ENCODE results near the gene TAF5L.

TAF5L gene

GRCh38 chr1:229579059-229579673, 46.8 kb downstream of the TAF5L start:
- H3K9me3 ChIP-seq (ENCODE audit: control insufficient read depth in 5 of 5, low read length in 5 of 5) = no peaks in the 10 kb centered on the region
- peak overlapping the region; percentile 7 to 69 (median 59) for H3K9ac ChIP-seq (ENCODE audit: low read length in 5 of 5)
- H3K27ac ChIP-seq (ENCODE audit: low read depth, low read length) = peak overlapping the region; percentile 80
- peak overlapping the region; percentile 35 to 78 (median 67) for H3K4me3 ChIP-seq (ENCODE audit: low read depth in 1 of 5, low read length in 5 of 5)
- peaks cover 7 to 26% (median 24%) of the 10 kb centered on the region in 5 donors for H3K4me1 ChIP-seq (ENCODE audit: control insufficient read depth in 5 of 5, insufficient read depth in 5 of 5, low read length in 5 of 5)
- no peaks in the 10 kb centered on the region for H3K27me3 ChIP-seq (ENCODE audit: control insufficient read depth in 5 of 5, insufficient read depth in 4 of 5, low read length in 5 of 5)
- no peaks in the 10 kb centered on the region for H3K36me3 ChIP-seq (ENCODE audit: control insufficient read depth in 5 of 5, insufficient read depth in 5 of 5, low read length in 5 of 5)

GRCh38 chr1:229578168-229579058, 47.5 kb downstream of the TAF5L start:
- no peaks in the 10 kb centered on the region for H3K9me3 ChIP-seq (ENCODE audit: control insufficient read depth in 5 of 5, low read length in 5 of 5)
- H3K4me3 ChIP-seq (ENCODE audit: low read depth in 1 of 5, low read length in 5 of 5) = peak overlapping the region; percentile 35 to 78 (median 67)
- H3K4me1 ChIP-seq (ENCODE audit: control insufficient read depth in 5 of 5, insufficient read depth in 5 of 5, low read length in 5 of 5) = peaks cover 7 to 26% (median 24%) of the 10 kb centered on the region in 5 donors
- H3K27me3 ChIP-seq (ENCODE audit: control insufficient read depth in 5 of 5, insufficient read depth in 4 of 5, low read length in 5 of 5) = no peaks in the 10 kb centered on the region
- H3K9ac ChIP-seq (ENCODE audit: low read length in 5 of 5) = peak overlapping the region in 3 of 5 donors; percentile 59 to 69 (median 66)
- peak overlapping the region; percentile 80 for H3K27ac ChIP-seq (ENCODE audit: low read depth, low read length)
- H3K36me3 ChIP-seq (ENCODE audit: control insufficient read depth in 5 of 5, insufficient read depth in 5 of 5, low read length in 5 of 5) = no peaks in the 10 kb centered on the region

GRCh38 chr1:229574679-229575442, 51.1 kb downstream of the TAF5L start:
- no peak overlapping the region for H3K4me3 ChIP-seq (ENCODE audit: low read depth in 1 of 5, low read length in 5 of 5)
- no peaks in the 10 kb centered on the region for H3K9me3 ChIP-seq (ENCODE audit: control insufficient read depth in 5 of 5, low read length in 5 of 5)
- H3K9ac ChIP-seq (ENCODE audit: low read length in 5 of 5) = no peak overlapping the region
- H3K36me3 ChIP-seq (ENCODE audit: control insufficient read depth in 5 of 5, insufficient read depth in 5 of 5, low read length in 5 of 5) = no peaks in the 10 kb centered on the region
- H3K27ac ChIP-seq (ENCODE audit: low read depth, low read length) = no peak overlapping the region
- H3K4me1 ChIP-seq (ENCODE audit: control insufficient read depth in 5 of 5, insufficient read depth in 5 of 5, low read length in 5 of 5) = peaks cover 7 to 16% (median 16%) of the 10 kb centered on the region in 5 donors
- H3K27me3 ChIP-seq (ENCODE audit: control insufficient read depth in 5 of 5, insufficient read depth in 4 of 5, low read length in 5 of 5) = no peaks in the 10 kb centered on the region

- Histone ChIP-seq H3K27me3 (ENCODE audit: control insufficient read depth in 5 of 5, insufficient read depth in 4 of 5, low read length in 5 of 5) (no peaks in the 10 kb centered on the region), H3K27ac (ENCODE audit: low read depth, low read length) (no peak overlapping the region), H3K4me3 (ENCODE audit: low read depth in 1 of 5, low read length in 5 of 5) (no peak overlapping the region), H3K9ac (ENCODE audit: low read length in 5 of 5) (no peak overlapping the region), H3K36me3 (ENCODE audit: control insufficient read depth in 5 of 5, insufficient read depth in 5 of 5, low read length in 5 of 5) (no peaks in the 10 kb centered on the region), H3K4me1 (ENCODE audit: control insufficient read depth in 5 of 5, insufficient read depth in 5 of 5, low read length in 5 of 5) (peaks cover 0 to 4% (median under 1%) of the 10 kb centered on the region in 5 donors), H3K9me3 (ENCODE audit: control insufficient read depth in 5 of 5, low read length in 5 of 5) (no peaks in the 10 kb centered on the region)
Observed at GRCh38 chr1:229572286-229572685, 53.6 kb downstream of the TAF5L start.

GRCh38 chr1:229570891-229571516, 54.9 kb downstream of the TAF5L start:
- H3K9ac ChIP-seq (ENCODE audit: low read length in 5 of 5) = no peak overlapping the region
- peaks cover 0 to 9% (median 4%) of the 10 kb centered on the region in 5 donors for H3K4me1 ChIP-seq (ENCODE audit: control insufficient read depth in 5 of 5, insufficient read depth in 5 of 5, low read length in 5 of 5)
- H3K27me3 ChIP-seq (ENCODE audit: control insufficient read depth in 5 of 5, insufficient read depth in 4 of 5, low read length in 5 of 5) = no peaks in the 10 kb centered on the region
- no peak overlapping the region for H3K27ac ChIP-seq (ENCODE audit: low read depth, low read length)
- no peaks in the 10 kb centered on the region for H3K36me3 ChIP-seq (ENCODE audit: control insufficient read depth in 5 of 5, insufficient read depth in 5 of 5, low read length in 5 of 5)
- H3K4me3 ChIP-seq (ENCODE audit: low read depth in 1 of 5, low read length in 5 of 5) = no peak overlapping the region
- no peaks in the 10 kb centered on the region for H3K9me3 ChIP-seq (ENCODE audit: control insufficient read depth in 5 of 5, low read length in 5 of 5)

GRCh38 chr1:229570305-229570704, 55.6 kb downstream of the TAF5L start:
- no peak overlapping the region for H3K27ac ChIP-seq (ENCODE audit: low read depth, low read length)
- no peaks in the 10 kb centered on the region for H3K9me3 ChIP-seq (ENCODE audit: control insufficient read depth in 5 of 5, low read length in 5 of 5)
- H3K9ac ChIP-seq (ENCODE audit: low read length in 5 of 5) = no peak overlapping the region
- H3K27me3 ChIP-seq (ENCODE audit: control insufficient read depth in 5 of 5, insufficient read depth in 4 of 5, low read length in 5 of 5) = no peaks in the 10 kb centered on the region
- H3K4me3 ChIP-seq (ENCODE audit: low read depth in 1 of 5, low read length in 5 of 5) = no peak overlapping the region
- H3K4me1 ChIP-seq (ENCODE audit: control insufficient read depth in 5 of 5, insufficient read depth in 5 of 5, low read length in 5 of 5) = peaks cover 0 to 9% (median 4%) of the 10 kb centered on the region in 5 donors
- H3K36me3 ChIP-seq (ENCODE audit: control insufficient read depth in 5 of 5, insufficient read depth in 5 of 5, low read length in 5 of 5) = no peaks in the 10 kb centered on the region

- no peaks in the 10 kb centered on the region for H3K27me3 ChIP-seq (ENCODE audit: control insufficient read depth in 5 of 5, insufficient read depth in 4 of 5, low read length in 5 of 5)
- no peaks in the 10 kb centered on the region for H3K36me3 ChIP-seq (ENCODE audit: control insufficient read depth in 5 of 5, insufficient read depth in 5 of 5, low read length in 5 of 5)
- H3K4me1 ChIP-seq (ENCODE audit: control insufficient read depth in 5 of 5, insufficient read depth in 5 of 5, low read length in 5 of 5) = peaks cover 4 to 18% (median 14%) of the 10 kb centered on the region in 5 donors
- H3K4me3 ChIP-seq (ENCODE audit: low read depth in 1 of 5, low read length in 5 of 5) = peak overlapping the region in 3 of 5 donors; percentile 12 to 33 (median 18)
- no peaks in the 10 kb centered on the region for H3K9me3 ChIP-seq (ENCODE audit: control insufficient read depth in 5 of 5, low read length in 5 of 5)
- no peak overlapping the region for H3K9ac ChIP-seq (ENCODE audit: low read length in 5 of 5)
- H3K27ac ChIP-seq (ENCODE audit: low read depth, low read length) = no peak overlapping the region
Observed at GRCh38 chr1:229567109-229567868, 58.6 kb downstream of the TAF5L start.

- H3K36me3 ChIP-seq (ENCODE audit: control insufficient read depth in 5 of 5, insufficient read depth in 5 of 5, low read length in 5 of 5) = no peaks in the 10 kb centered on the region
Observed at GRCh38 chr1:229563701-229564100, 62.2 kb downstream of the TAF5L start.

GRCh38 chr1:229563241-229563640, 62.7 kb downstream of the TAF5L start:
- peak overlapping the region in 1 of 5 donors; percentile 0 for H3K4me3 ChIP-seq (ENCODE audit: low read depth in 1 of 5, low read length in 5 of 5)
- H3K36me3 ChIP-seq (ENCODE audit: control insufficient read depth in 5 of 5, insufficient read depth in 5 of 5, low read length in 5 of 5) = no peaks in the 10 kb centered on the region
- H3K27ac ChIP-seq (ENCODE audit: low read depth, low read length) = peak overlapping the region; percentile 63
- peaks cover 0 to 4% (median 0%) of the 10 kb centered on the region in 5 donors for H3K27me3 ChIP-seq (ENCODE audit: control insufficient read depth in 5 of 5, insufficient read depth in 4 of 5, low read length in 5 of 5)
- H3K4me1 ChIP-seq (ENCODE audit: control insufficient read depth in 5 of 5, insufficient read depth in 5 of 5, low read length in 5 of 5) = peaks cover 6 to 22% (median 21%) of the 10 kb centered on the region in 5 donors
- H3K9ac ChIP-seq (ENCODE audit: low read length in 5 of 5) = no peak overlapping the region
- H3K9me3 ChIP-seq (ENCODE audit: control insufficient read depth in 5 of 5, low read length in 5 of 5) = no peaks in the 10 kb centered on the region

More at GRCh38 chr1:229563701-229564100, 62.2 kb downstream of the TAF5L start:
- H3K9ac ChIP-seq (ENCODE audit: low read length in 5 of 5) = no peak overlapping the region
- no peaks in the 10 kb centered on the region for H3K9me3 ChIP-seq (ENCODE audit: control insufficient read depth in 5 of 5, low read length in 5 of 5)
- peak overlapping the region; percentile 63 for H3K27ac ChIP-seq (ENCODE audit: low read depth, low read length)
- peaks cover 0 to 4% (median 0%) of the 10 kb centered on the region in 5 donors for H3K27me3 ChIP-seq (ENCODE audit: control insufficient read depth in 5 of 5, insufficient read depth in 4 of 5, low read length in 5 of 5)
- peak overlapping the region in 1 of 5 donors; percentile 29 for H3K4me3 ChIP-seq (ENCODE audit: low read depth in 1 of 5, low read length in 5 of 5)
- H3K4me1 ChIP-seq (ENCODE audit: control insufficient read depth in 5 of 5, insufficient read depth in 5 of 5, low read length in 5 of 5) = peaks cover 6 to 22% (median 21%) of the 10 kb centered on the region in 5 donors
